ENCODE measurements around the gene ARHGEF16. TPM values are rescaled to one million over a fixed set of nuclear protein-coding genes. Genes with fewer than 3 reads are reported as not detected.

ARHGEF16 gene
- total RNA-seq, 6 donors from 2014 or later = 11.9 to 28.9 (median 13.4) TPM

- 94% methylated on average over 16 of the region's 16 CpGs; no CpG with 5 or more reads in 1 of the 2 donors for WGBS, 2 donors
- no peaks in the 10 kb centered on the region for H3K9me3 ChIP-seq
- no peak overlapping the region for H3K27ac ChIP-seq
- H3K27me3 ChIP-seq = no peaks in the 10 kb centered on the region
- DNase-seq (peak in 1 of 2 donors; percentile 75), ATAC-seq (ENCODE audit: low FRiP score in 2 of 2) (no peak)
- peaks cover 0 to 20% (median 10%) of the 10 kb centered on the region in 4 donors for H3K36me3 ChIP-seq
- H3K4me3 ChIP-seq = no peak overlapping the region
- no peaks in the 10 kb centered on the region for H3K4me1 ChIP-seq
- TF ChIP-seq POLR2AphosphoS5 (IDR thresholded peaks at IDR 0.05) (no peak), POLR2A (IDR thresholded peaks at IDR 0.05) (no peak), EP300 (IDR thresholded peaks at IDR 0.05) (no peak), CTCF (IDR thresholded peaks at IDR 0.05) (no peak)
These were observed 56.8 kb downstream of the ARHGEF16 start for GRCh38 chr1:3511306-3511705.

GRCh38 chr1:3511856-3512255 lies 57.4 kb downstream of the ARHGEF16 start:
- DNase-seq (peak in 1 of 2 donors; percentile 80), ATAC-seq (ENCODE audit: low FRiP score in 2 of 2) (no peak)
- Histone ChIP-seq H3K9me3 (no peaks in the 10 kb centered on the region), H3K4me3 (no peak overlapping the region), H3K36me3 (peaks cover 0 to 16% (median 7%) of the 10 kb centered on the region in 4 donors), H3K27me3 (no peaks in the 10 kb centered on the region), H3K27ac (no peak overlapping the region), H3K4me1 (no peaks in the 10 kb centered on the region)
- 83 to 96% methylated on average over 2 to 13 of the region's 15 CpGs for WGBS, 2 donors
- TF ChIP-seq EP300 (IDR thresholded peaks at IDR 0.05) = no peak

GRCh38 chr1:3514404-3514803 lies 59.9 kb downstream of the ARHGEF16 start:
- no peak for DNase-seq
- no peak for ATAC-seq (ENCODE audit: low FRiP score in 2 of 2)
- no peak overlapping the region for H3K27ac ChIP-seq
- no peaks in the 10 kb centered on the region for H3K27me3 ChIP-seq
- whole genome bisulfite sequencing, 2 donors = 97% methylated on average over 15 of the region's 17 CpGs; no CpG with 5 or more reads in 1 of the 2 donors
- no peak overlapping the region for H3K4me3 ChIP-seq
- no peaks in the 10 kb centered on the region for H3K4me1 ChIP-seq
- H3K36me3 ChIP-seq = peaks cover 0 to 8% (median 1%) of the 10 kb centered on the region in 4 donors
- H3K9me3 ChIP-seq = no peaks in the 10 kb centered on the region
- TF ChIP-seq CTCF (IDR thresholded peaks at IDR 0.05) = no peak
- TF ChIP-seq EP300 (IDR thresholded peaks at IDR 0.05) = no peak
- TF ChIP-seq POLR2AphosphoS5 (IDR thresholded peaks at IDR 0.05) = no peak
- TF ChIP-seq POLR2A (IDR thresholded peaks at IDR 0.05) = no peak

- H3K36me3 ChIP-seq = peaks cover 0 to 10% (median 5%) of the 10 kb centered on the region in 4 donors
- H3K27ac ChIP-seq = no peak overlapping the region
- WGBS, 2 donors = 93 to 95% methylated on average over 2 to 12 of the region's 12 CpGs
- H3K27me3 ChIP-seq = no peaks in the 10 kb centered on the region
- ATAC-seq (ENCODE audit: low FRiP score in 2 of 2) (no peak), DNase-seq (no peak)
- no peak overlapping the region for H3K4me3 ChIP-seq
- TF ChIP-seq POLR2A (IDR thresholded peaks at IDR 0.05) (no peak), CTCF (IDR thresholded peaks at IDR 0.05) (no peak), EP300 (IDR thresholded peaks at IDR 0.05) (no peak), POLR2AphosphoS5 (IDR thresholded peaks at IDR 0.05) (no peak)
- no peaks in the 10 kb centered on the region for H3K9me3 ChIP-seq
- no peaks in the 10 kb centered on the region for H3K4me1 ChIP-seq
These were observed 60.8 kb downstream of the ARHGEF16 start for GRCh38 chr1:3515272-3515671.

- Histone ChIP-seq H3K36me3 (peaks cover 0 to 15% (median 5%) of the 10 kb centered on the region in 4 donors), H3K4me3 (no peak overlapping the region), H3K4me1 (no peaks in the 10 kb centered on the region), H3K9me3 (no peaks in the 10 kb centered on the region), H3K27ac (no peak overlapping the region), H3K27me3 (no peaks in the 10 kb centered on the region)
- DNase-seq = no peak
- TF ChIP-seq POLR2AphosphoS5 (IDR thresholded peaks at IDR 0.05) (no peak), CTCF (IDR thresholded peaks at IDR 0.05) (no peak), EP300 (IDR thresholded peaks at IDR 0.05) (no peak), POLR2A (IDR thresholded peaks at IDR 0.05) (no peak)
- no peak for ATAC-seq (ENCODE audit: low FRiP score in 2 of 2)
- 70% methylated on average over 9 to 18 of the region's 19 CpGs for WGBS, 2 donors
These were observed 61.5 kb downstream of the ARHGEF16 start for GRCh38 chr1:3515774-3516480.
